ENCODE data around the gene SMIM12. TPM values are rescaled to one million over a fixed set of nuclear protein-coding genes. Genes with fewer than 3 reads are reported as not detected.

Gene SMIM12
- total RNA-seq, result 15.5 and 21.2 TPM in 2 replicates

GRCh38 chr1:34859446-34860200 lies at the start of gene SMIM12:
TSS of gene SMIM12 (minus strand) at chr1:34859749. CDS start at chr1:34855977, 3,772 bp downstream.

Other genes starting within 250 kb of the SMIM12 start
- gene GJB5, start 104.7 kb downstream of the SMIM12 start, total RNA-seq, result not detected in 2 replicates
- gene GJB4, start 100.0 kb downstream of the SMIM12 start, total RNA-seq, result not detected in 2 replicates
- not detected in 2 replicates for gene GJB3, start 78.5 kb downstream of the SMIM12 start, total RNA-seq
- gene GJA4, start 66.8 kb downstream of the SMIM12 start, total RNA-seq, result 0.12 and 0.34 TPM in 2 replicates
- 0.12 TPM in 1 of 2 replicates, not detected in the other for gene DLGAP3, start 69.9 kb upstream of the SMIM12 start, total RNA-seq
- 34.8 and 48.9 TPM in 2 replicates for gene TMEM35B, start 125.6 kb upstream of the SMIM12 start, total RNA-seq
- 8.5 and 23.4 TPM in 2 replicates for gene ZMYM6, start 172.2 kb upstream of the SMIM12 start, total RNA-seq
- gene ZMYM1, start 219.6 kb upstream of the SMIM12 start, total RNA-seq, result 6.1 and 7.8 TPM in 2 replicates

All from pericardium fibroblast (primary cell).